Measurements from ENCODE around the gene PKNOX2. TPM values are rescaled to one million over a fixed set of nuclear protein-coding genes. Genes with fewer than 3 reads are reported as not detected.

Gene PKNOX2
- total RNA-seq, 4 donors from 2014 or later = 0.27 to 4.8 (median 0.75) TPM; not detected in 1

DNA sequence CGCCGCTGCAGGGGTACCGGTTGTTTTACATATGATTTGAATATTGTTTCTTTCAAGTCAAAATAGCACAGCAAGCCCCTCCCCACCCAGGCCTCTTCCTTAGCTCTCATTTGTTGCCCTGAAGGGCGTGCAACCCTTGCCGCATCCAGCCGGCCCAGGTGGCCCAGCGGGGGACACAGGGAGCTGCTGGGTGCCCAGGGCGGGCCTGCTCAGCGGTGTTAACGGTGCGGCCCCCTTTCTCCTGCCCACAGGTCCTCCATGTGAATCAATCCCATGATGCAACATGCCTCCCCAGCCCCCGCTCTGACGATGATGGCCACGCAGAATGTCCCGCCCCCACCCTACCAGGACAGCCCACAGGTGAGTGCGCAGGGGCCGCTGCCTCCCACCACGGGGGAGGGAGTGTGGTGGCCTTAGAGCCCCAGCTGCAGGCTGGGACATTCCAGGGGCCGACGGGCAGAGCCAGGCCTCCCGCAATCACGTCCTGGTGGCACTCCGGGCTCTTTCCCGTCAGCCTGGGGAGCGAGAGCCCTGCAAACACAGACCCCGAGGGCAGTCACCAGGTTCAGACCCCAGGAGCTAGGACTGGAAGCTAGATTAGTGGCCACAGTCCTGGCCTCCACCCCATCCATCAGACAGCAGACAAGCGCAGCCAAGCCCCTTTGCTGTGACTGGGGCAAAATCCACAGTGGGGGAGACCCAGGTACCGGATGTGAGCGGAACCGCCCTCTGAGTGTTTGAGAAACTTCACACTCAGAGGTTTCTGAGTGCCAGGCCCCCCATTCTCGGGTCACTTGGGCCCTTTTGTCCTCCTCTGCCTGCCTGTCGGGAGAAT, 186.7 kb downstream of the PKNOX2 start:
- intact Hi-C loops (cut with DNase I; ENCODE audit: low total_unique reads) = loop anchor here (10.0 kb wide), 1 partner anchor 726 kb away; the partner anchor contains the start of gene TBRG1
- TF ChIP-seq, protein P1, sequence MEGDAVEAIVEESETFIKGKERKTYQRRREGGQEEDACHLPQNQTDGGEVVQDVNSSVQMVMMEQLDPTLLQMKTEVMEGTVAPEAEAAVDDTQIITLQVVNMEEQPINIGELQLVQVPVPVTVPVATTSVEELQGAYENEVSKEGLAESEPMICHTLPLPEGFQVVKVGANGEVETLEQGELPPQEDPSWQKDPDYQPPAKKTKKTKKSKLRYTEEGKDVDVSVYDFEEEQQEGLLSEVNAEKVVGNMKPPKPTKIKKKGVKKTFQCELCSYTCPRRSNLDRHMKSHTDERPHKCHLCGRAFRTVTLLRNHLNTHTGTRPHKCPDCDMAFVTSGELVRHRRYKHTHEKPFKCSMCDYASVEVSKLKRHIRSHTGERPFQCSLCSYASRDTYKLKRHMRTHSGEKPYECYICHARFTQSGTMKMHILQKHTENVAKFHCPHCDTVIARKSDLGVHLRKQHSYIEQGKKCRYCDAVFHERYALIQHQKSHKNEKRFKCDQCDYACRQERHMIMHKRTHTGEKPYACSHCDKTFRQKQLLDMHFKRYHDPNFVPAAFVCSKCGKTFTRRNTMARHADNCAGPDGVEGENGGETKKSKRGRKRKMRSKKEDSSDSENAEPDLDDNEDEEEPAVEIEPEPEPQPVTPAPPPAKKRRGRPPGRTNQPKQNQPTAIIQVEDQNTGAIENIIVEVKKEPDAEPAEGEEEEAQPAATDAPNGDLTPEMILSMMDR (IDR thresholded peaks at IDR 0.05) = no peak
- no peak for TF ChIP-seq POLR2A (IDR thresholded peaks at IDR 0.05)
- TF ChIP-seq POLR2AphosphoS5 (IDR thresholded peaks at IDR 0.05) = no peak
- no peak for TF ChIP-seq EP300 (IDR thresholded peaks at IDR 0.05; ENCODE audit: low read depth)
- Histone ChIP-seq H3K4me1 (peaks cover 0 to 3% (median 0%) of the 10 kb centered on the region in 4 donors), H3K27ac (no peak overlapping the region), H3K9me3 (no peaks in the 10 kb centered on the region), H3K36me3 (no peaks in the 10 kb centered on the region), H3K27me3 (peaks cover 3% of the 10 kb centered on the region), H3K4me3 (no peak overlapping the region)
- in situ Hi-C loops (cut with MboI; ENCODE audit: low pct_ligation_motif_present in 1 of 4, low pct_unique_long_range_greater_than_20kb in 1 of 4, low sequenced_read_pairs in 3 of 4) = no loop called here
- no peak for DNase-seq
- WGBS, 2 donors (ENCODE audit: low coverage in 1 of 2) = 77 to 100% methylated on average over 1 to 26 of the region's 32 CpGs

DNA sequence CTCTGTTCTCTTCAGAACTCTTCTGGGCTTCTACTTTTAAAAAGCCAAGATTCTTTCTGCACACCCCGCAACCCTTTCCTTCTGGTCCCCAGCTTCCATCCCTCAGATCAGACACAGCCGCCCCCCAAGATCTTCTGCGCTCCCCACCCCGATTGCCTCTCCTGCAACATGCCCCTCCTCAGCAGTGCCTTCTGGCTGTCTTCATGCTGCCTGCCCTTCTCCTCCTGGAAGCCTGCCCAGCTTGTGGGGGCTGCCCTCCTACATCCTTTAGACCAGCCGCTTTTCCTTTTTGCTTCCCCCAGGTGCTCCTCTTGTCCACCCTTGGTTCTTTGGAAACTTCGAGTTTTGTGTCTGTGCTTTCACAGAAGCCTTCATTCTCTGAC, 187.3 kb downstream of the PKNOX2 start:
- Histone ChIP-seq H3K9me3 (no peaks in the 10 kb centered on the region), H3K27ac (no peak overlapping the region), H3K4me3 (no peak overlapping the region), H3K36me3 (no peaks in the 10 kb centered on the region), H3K27me3 (peaks cover 2% of the 10 kb centered on the region), H3K4me1 (peaks cover 0 to 3% (median 0%) of the 10 kb centered on the region in 4 donors)
- in situ Hi-C loops (cut with MboI; ENCODE audit: low pct_ligation_motif_present in 1 of 4, low pct_unique_long_range_greater_than_20kb in 1 of 4, low sequenced_read_pairs in 3 of 4) = no loop called here
- TF ChIP-seq POLR2A (IDR thresholded peaks at IDR 0.05) = no peak
- no peak for TF ChIP-seq EP300 (IDR thresholded peaks at IDR 0.05; ENCODE audit: low read depth)
- no peak for TF ChIP-seq POLR2AphosphoS5 (IDR thresholded peaks at IDR 0.05)
- TF ChIP-seq, protein P1 (IDR thresholded peaks at IDR 0.05) = no peak
- DNase-seq = no peak
- intact Hi-C loops (cut with DNase I; ENCODE audit: low total_unique reads) = loop anchor here (10.0 kb wide), 1 partner anchor 727 kb away; the partner anchor contains the start of gene TBRG1
- WGBS, 2 donors (ENCODE audit: low coverage in 1 of 2) = 83 to 87% methylated on average over 6 of the region's 6 CpGs

DNA sequence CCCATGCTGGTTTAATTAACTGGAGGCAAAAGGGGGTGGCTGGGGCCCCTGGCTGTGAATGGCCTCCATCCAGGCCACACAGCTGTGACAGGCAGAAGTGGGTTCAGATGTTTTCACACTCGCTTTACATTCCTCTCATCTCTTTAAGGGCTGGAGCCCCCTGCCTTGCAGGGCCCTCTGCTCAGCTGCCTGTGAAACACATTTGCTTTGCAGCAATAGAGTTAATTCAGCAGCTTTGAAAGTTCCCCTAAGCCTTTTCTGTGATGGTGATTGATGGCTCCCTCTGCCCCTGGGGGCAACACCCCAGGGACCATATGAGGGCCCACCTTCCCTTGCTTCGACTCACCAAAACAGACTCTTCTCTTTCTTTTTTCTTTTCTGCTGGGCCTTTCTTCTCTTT, 192.2 kb downstream of the PKNOX2 start:
- intact Hi-C loops (cut with DNase I; ENCODE audit: low total_unique reads) (loop anchor here (10.0 kb wide), 1 partner anchor 732 kb away; the partner anchor contains the start of gene TBRG1), in situ Hi-C loops (cut with MboI; ENCODE audit: low pct_ligation_motif_present in 1 of 4, low pct_unique_long_range_greater_than_20kb in 1 of 4, low sequenced_read_pairs in 3 of 4) (no loop called here)
- TF ChIP-seq POLR2A (IDR thresholded peaks at IDR 0.05) (no peak), EP300 (IDR thresholded peaks at IDR 0.05; ENCODE audit: low read depth) (no peak), POLR2AphosphoS5 (IDR thresholded peaks at IDR 0.05) (no peak)
- TF ChIP-seq, protein P1 (IDR thresholded peaks at IDR 0.05) = no peak
- H3K9me3 ChIP-seq = no peaks in the 10 kb centered on the region
- no peaks in the 10 kb centered on the region for H3K36me3 ChIP-seq
- H3K4me3 ChIP-seq = no peak overlapping the region
- H3K4me1 ChIP-seq = no peaks in the 10 kb centered on the region
- no peaks in the 10 kb centered on the region for H3K27me3 ChIP-seq
- 43 to 71% methylated on average over 1 to 2 of the region's 2 CpGs for WGBS, 2 donors (ENCODE audit: low coverage in 1 of 2)
- DNase-seq = no peak
- no peak overlapping the region for H3K27ac ChIP-seq

DNA sequence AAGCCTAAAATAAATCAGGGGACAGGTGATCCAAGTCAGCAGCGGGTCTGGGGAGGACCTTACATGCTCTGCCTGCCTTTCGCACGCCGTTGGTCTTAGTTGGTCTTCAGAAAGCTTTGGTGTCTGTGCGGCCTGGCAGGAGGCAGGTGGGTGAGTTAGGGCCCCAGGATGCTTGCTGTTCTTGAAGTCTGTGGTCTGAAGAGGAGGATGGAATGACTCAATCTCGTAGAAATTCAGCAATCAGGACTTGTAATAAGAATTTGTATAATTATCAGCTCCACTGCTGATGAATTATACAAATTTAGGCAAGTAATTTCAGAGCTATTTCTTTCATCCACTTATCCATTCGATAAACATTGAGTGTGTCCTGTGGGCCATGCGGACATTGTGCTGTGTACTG, 193.0 kb downstream of the PKNOX2 start:
- Histone ChIP-seq H3K4me3 (no peak overlapping the region), H3K27me3 (no peaks in the 10 kb centered on the region), H3K9me3 (no peaks in the 10 kb centered on the region), H3K4me1 (no peaks in the 10 kb centered on the region), H3K36me3 (no peaks in the 10 kb centered on the region), H3K27ac (no peak overlapping the region)
- intact Hi-C loops (cut with DNase I; ENCODE audit: low total_unique reads) (loop anchor here (10.0 kb wide), 1 partner anchor 733 kb away; the partner anchor contains the start of gene TBRG1), in situ Hi-C loops (cut with MboI; ENCODE audit: low pct_ligation_motif_present in 1 of 4, low pct_unique_long_range_greater_than_20kb in 1 of 4, low sequenced_read_pairs in 3 of 4) (no loop called here)
- WGBS, 2 donors (ENCODE audit: low coverage in 1 of 2) = 72 to 79% methylated on average over 5 to 8 of the region's 8 CpGs
- DNase-seq = no peak
- TF ChIP-seq EP300 (IDR thresholded peaks at IDR 0.05; ENCODE audit: low read depth) (no peak), POLR2AphosphoS5 (IDR thresholded peaks at IDR 0.05) (no peak), POLR2A (IDR thresholded peaks at IDR 0.05) (no peak)
- TF ChIP-seq, protein P1 (IDR thresholded peaks at IDR 0.05) = no peak

Measured in transverse colon (tissue), 4 donors.